ENCODE results near the gene SYPL1.
"Not testable (repeated sequence)": the region's sequence is repeated elsewhere in the genome, so short reads cannot be mapped to it uniquely, and the experiment has no call there.

Gene SYPL1

DNA sequence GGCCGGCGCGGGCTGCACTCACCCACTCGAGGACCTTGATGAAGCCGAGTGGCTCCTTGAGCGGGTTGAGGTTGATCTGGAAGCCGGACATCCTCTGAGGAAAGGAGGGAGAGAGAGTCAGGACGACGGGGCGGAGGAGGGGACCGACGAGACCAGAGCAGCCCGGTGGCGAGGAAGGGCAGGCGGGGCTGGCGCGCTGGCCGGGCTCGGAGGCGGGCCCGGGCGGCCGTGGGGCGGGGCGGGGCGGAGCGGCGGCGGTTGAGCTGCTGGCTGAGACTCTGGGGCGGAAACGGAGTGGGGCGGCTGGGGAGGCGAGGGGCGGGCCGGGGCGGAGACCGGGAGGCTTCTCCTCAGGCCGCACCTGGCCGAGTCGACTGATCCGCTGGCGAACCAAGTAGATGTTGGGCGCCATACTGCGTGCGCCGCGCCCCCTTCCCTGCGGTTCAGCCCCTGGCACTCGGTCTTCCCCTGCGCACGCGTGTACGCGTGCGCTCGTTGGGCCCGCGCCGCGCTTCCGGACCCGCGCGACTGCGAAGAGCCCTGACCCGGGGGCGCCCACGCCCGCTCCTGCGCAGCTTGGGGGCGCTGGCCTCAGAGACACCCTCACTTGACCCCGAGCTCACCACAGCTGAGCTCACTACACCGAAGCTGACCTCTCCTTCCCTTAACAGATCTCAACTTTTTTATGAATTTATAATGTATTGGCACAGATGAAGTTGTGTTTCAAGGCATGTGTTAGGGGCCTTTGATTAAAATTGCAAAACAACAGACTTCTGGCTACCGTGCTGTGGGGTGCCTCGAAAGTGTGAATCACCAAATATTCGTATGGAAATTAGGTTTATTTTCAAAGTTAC lies at the start of gene SYPL1:
SYPL1 (minus strand) TSS at position 195 of the 854 bp plus-strand sequence; CDS start at position 91, 104 bp downstream.
- DNase-seq: peak; percentile 88

DNA sequence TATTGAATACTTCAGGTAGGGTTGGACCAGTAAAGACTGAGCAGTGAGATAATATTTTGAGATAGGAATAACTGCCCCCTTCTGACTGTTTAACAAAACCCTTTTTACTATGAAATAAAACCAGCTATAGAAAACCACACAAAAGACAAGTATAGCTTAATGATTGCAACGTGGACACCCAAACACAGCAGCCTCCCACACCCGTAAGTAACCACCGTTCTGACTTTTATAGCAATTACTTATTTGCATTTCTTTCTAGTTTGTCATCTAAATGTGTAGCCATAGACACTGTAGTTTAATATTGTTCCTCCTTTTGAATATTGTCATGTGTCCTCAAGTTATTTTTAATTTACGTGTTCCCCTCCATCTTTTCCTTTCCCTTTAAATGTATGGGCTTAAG lies 42.9 kb upstream of the SYPL1 start:
- DNase-seq: no peak

DNA sequence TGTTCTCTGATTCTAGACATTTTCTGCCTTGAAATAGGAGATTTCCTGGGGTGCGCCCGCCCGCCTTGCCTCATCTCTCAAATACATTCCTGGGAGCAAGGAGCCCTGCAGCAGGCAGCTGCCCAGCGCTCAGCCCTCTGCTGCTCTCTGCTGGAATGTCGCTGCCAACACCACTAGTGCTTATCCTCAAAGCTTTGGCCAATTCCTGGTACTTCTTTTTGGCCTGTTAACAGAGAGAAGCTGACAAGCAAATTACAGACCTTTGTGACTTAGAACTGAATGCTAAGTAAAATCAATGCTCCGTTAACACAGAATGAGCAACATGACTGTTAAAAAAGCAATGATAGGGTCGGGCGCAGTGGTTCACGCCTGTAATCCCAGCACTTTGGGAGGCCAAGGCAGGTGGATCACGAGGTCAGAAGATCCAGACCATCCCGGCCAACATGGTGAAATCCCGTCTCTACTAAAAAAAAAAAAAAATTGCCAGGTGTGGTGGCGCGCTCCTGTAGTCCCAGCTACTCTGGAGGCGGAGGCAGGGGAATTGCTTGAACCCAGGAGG lies 41.9 kb upstream of the SYPL1 start:
- peak; percentile 52 for DNase-seq

DNA sequence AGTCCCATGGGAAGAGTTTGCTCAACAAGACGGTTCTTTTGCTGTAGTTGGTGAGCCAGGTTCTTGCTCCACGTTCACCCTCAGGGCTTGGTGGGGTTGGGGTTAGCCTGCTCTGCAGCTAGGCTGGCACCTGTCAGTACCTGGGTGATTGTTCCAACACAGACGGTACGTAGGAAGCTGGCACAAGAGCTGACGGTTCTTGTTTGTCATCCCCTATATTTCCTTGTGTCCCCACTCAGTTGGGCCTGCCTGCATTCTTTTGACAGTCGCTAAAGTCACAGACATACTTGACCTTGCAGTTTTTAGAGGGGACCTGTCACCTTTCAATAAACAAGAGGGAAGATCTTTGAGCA lies 40.2 kb upstream of the SYPL1 start:
- DNase-seq: no peak

DNA sequence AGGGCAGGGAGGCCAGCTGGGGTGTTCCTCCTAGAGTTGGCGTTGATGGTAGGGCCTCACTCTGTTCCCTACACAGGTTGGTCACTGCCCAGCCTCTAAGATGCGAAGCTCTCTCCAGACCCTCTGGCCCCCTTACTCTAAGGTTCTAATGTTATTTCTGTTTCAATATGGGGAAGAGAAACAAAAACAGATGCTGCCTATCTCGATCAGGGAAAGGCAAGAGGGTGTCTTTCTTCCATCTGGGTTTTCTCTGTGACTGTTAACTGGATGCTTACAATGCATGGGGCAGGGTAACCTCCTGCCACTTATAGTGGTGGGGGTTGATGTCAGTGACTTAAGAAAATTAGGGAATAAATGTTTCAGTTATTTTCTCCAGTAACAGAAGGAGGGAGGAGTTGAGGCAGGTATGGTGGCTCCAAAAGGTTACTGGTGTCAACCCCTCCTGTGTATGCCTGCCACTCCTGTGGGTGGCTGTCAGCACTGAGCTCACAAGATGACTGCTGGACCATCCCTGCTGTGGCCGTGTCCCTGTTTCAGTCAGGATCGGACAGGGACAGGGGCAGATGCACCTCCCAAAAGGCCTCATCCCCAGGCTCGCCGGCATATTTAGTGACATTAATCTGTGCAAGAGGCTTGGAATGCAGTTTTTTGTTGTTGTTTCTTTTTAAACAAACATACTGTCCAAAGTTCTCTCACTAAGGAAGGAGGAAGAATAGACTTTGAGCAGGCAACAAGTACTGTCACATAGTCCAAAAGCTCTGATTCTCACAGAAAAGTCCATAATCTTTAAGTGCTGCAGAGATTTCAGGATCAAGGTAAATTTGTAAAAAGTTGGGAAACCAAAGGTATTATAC lies 39.6 kb upstream of the SYPL1 start:
- no peak for DNase-seq

DNA sequence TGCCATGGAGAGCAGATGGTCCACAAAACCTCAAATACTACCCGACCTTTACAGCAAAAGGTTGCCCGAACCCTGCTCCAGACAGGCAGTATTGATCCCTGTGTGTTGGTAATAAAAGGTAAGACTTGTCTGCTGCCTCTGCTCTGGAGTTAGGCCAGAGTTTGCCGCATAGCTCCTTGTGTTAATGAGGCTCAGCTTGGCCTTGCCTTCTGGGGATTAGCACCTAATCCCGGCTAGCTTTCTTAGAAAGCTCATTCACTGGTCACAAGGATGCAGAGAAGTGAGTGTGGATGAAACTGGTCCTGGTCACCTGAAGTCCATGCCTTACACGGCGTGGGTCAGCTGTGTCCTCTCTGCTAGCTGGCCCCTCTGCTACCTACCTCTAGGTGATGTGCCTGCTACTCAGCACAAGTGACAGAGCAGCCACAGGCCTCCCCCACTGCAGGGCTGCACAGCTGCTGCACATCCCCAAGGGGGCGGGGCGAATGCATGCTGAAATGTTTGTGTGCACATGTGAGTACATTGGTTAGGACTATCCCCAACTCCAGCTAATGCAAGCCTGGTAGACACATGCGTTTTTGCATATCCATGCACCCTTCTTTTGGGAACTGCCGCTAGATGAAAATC lies 31.7 kb upstream of the SYPL1 start:
- DNase-seq: no peak

DNA sequence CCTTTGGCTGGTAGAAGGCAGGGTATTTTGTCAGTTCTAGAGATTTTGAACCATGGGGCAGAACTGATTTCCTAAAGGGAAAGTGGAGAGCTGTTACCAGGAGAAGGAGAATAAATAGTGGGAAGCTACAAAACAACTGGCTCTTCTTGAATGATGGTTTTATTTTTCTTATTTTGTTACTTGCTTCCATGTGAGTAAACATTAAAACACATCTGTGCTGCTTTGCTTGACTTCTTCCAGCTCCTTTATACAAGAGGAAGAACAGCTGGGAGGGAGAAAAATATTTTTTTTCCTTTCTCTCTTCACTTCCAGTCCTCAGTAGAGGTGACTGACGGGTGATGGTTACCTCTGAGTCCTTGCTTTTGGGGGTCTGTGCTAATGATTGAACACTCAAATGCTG lies 30.0 kb upstream of the SYPL1 start:
- DNase-seq: no peak

DNA sequence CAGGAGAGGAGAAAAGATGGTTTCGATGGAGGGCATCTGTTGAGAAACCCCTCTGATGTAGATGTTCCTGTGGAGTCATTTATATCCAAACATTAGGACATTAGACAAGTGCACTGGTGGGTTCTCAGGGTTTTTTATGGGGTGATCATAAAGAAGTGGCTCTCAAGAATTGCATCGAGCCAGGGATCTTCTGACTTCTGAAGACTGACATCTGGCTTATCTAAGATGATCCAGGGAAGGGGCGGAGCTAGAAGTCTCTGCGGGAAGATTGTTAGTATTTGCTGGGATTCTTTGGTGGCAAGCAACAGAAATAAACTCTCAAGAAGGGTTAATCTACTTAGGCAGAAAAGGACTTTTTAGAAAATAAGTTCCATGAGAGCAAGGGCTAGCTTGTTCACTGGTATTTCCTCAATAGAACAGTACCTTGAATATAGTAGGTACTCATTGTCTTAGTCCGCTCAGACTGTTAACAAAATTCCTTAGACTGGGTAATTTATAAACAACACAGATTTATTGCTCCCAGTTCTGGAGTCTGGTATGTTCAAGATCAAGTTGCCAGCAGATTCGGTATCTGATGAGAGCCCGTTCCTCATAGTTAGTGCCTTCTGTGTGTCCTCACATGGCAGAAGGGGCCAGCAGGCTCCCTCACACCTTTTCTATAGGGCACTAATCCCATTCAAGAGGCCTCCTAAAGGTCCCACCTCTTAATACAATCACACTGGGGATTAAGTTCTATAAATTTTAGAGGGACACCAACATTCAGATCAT lies 28.5 kb upstream of the SYPL1 start:
- DNase-seq: no peak

DNA sequence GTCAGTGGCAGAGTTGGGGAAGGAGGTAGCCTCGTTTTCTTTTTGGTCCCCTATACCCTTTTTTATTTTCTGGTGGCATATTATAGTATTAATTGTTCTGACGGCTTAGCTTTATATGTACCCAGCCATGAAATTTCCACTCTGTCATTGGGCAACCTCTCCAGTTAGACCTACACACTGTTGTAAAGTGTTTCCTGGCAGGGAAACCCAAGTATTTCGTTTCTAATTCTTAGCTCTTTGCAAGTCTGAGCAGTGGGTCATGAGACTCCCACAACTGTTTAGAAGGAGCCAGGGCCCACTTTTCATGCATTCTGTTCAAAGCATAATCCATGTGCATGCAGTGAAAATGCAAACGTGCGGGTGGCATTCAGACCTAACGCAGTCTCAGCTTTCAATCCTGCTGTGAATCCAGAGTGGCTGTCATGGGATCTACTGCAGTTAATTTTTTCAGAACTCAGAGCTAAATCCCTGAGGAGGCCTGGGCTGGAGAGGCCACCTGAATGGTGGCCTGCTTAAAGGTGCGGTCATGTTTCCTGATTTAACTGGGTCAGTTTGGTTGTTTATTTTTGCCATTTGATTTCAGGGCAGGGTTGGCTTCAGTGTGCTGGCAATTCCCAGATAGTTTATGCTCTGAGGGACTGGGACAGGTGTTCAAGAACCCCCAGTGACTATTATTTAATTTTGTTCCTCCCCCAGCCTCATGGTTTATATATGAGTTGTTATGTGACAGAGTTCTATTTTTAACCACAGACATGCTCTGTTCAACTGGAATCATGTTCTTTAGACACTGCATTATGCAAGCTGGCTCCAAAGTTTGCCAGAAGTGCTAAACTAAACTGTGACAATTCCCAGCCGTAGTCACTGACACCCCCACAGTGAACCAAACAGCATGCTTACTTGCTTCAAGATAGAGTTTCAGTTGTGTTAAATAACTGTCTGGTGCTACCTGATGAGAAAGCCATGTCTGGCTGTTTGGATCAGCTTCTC lies 27.4 kb upstream of the SYPL1 start:
- DNase-seq: no peak

DNA sequence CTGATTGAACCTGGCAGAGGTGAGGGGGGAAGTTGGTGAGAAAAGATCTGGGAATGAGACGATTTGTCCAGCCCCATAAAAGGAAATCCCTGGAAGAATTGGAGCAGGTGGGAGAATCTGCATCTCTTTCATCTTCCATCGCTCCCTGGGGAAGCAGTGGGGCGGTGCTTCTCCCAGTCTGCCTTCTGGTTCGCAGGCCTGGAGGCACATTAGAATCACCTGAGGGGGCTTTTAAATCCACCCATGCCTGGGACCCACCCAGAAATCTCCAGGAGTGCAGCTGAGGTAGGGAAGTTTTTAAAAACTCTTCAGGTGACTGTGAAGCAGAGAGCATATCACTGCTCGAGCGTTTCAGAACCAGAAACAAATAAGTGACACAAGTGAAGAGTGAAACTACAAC lies 26.7 kb upstream of the SYPL1 start:
- no peak for DNase-seq

DNA sequence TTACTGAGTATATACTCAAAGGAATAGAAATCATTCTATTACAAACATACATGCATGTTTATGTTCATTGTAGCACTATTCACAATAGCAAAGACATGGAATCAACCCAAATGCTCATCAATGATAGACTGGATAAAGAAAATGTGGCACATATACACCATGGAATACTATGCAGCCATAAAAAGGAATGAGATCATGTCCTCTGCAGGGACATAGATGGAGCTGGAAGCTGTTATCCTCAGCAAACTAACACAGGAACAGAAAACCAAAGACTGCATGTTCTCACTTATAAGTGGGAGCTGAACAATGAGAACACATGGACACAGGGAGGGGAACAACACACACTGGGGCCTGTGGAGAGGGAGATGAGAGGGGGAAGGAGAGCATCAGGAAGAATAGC lies 26.1 kb upstream of the SYPL1 start:
- not testable (repeated sequence) for DNase-seq

DNA sequence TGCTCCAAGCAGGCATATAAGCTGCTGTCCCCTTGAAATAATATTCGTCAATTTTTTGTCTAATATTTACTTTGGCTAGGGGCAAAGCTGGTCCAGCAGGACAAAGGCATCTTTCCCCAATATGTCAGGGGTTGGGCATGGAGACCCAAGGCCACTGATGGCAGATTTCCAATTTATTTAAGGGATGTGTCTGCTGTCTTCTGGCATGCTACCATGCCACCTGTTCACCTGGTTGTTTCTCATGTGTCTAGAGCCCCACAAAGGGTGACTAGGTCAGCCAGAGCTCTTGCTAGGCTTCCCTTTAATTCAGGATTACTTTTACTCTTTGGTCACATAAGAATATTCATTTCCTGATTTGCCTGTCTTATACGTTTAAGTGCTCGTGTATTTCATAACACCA lies 22.1 kb upstream of the SYPL1 start:
- no peak for DNase-seq

DNA sequence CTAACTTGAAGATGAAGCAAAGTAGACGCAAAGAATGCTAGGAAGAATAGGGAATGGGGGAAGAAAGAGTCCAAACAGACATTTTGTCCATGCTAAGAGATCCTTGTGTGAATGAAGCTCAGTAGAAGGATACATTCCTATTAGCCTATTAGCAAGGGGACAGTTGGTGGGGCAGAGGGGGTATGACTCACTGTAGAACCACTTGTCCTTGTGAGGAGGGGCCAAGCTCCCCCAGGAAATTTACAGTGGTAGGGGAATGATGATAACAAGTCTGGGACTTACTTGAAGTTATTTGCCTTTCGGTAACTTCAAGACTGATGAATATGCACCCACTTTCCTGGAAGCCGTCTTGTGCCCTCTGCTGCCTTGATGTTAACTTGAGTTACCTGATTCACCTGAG lies 17.2 kb upstream of the SYPL1 start:
- no peak for DNase-seq

DNA sequence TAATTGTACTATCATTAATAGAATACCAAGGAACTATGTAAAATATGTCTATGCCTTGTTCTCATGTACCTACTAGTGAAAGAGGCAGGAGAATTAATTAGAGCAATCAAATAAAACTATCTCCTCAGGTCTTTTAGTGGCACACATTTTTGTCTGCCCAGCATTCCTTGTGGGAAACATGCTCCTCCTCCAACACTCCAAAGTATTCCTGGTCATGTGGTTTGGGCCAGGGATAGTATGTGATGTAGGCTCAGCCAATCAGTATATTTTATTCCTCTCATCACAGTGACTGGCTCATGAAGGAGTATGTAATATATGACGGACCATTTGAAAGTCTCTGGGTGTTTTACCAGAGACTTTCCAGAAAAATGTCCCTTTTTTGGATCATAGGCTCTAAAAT lies 16.7 kb upstream of the SYPL1 start:
- no peak for DNase-seq

DNA sequence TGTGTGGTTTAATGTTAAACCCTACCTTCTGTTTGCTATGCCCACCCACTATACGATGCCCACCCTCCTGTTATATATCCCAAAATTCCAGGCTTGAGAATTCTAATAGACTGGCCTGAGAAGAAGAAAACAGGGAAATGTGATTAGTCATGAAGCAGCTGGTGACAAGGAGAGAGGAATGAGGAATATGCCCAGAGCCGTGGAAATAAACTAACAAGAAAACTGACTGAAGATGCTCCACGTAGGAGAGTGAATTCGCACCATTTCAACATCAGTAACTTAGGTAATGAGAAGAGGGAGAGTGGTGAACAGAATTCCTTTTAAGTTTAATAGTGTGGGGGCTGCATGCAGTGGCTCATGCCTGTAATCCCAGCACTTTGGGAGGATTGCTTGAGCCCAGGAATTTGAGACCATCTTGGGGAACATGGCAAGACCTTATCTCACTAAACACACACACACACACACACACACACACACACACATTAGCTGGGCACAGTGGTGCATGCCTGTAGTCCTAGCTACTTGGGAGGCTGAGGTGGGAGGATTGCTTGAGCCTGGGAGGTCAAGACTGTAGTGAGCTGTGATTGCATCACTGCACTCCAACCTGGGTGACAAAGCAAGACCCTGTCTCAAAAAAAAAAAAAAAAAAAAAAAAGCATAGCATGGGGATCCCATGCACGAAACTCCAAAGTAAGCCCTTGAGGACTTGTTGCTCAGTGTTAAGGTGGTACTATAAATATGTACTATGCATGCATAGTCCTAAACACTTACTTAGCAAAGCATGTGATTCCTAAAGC lies 16.1 kb upstream of the SYPL1 start:
- DNase-seq: no peak

DNA sequence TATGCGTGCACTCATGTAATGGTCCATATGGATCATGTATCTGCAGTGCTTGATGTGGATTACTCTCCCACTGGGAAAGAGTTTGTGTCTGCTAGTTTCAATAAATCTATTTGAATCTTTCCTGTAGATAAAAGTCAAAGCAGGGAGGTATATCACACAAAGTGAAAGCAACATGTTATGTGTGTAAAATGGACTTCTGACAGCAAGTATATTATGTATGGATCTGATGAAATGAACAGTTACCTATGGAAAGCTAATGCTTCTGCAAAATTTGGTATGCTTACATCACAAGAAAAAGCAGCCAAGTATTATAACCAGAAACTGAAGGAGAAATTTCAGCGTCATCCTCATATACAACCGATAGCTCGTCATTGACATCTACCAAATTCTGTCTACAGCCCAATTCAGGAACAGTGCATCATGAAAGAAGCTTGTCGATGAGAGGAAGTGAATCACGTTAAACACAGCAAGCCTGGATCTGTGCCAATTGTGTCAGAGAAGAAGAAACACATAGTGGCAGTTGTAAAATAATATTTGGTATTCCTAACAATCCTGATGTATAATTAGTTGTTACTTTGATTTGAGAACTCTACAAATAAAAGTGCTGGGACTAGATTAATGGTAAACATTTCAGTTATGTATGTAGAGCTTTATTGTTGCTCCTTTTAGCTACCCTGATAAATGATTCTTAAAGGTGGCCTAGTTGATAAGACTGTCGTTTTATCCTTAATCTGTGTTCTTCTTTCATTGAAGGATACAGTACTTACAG lies 14.2 kb upstream of the SYPL1 start:
- DNase-seq: peak; percentile 51

DNA sequence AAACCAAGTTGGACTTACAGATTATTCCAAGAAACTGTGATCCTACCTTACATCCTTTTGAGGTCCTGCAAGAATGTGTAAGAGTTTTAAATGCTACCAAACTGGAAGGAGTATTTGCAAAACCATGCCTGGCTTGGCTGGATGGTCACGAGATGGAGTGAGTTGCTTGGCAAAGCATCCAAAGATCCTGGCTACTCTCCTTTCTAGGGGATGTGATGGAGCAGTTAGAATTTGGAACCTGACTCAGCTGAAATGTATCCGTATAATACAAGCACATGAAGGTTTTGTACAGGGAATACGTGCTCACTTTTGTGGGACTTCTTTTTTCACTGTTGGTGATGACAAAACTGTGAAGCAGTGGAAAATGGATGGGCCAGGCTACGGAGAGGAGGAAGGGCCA lies 13.3 kb upstream of the SYPL1 start:
- DNase-seq: no peak

DNA sequence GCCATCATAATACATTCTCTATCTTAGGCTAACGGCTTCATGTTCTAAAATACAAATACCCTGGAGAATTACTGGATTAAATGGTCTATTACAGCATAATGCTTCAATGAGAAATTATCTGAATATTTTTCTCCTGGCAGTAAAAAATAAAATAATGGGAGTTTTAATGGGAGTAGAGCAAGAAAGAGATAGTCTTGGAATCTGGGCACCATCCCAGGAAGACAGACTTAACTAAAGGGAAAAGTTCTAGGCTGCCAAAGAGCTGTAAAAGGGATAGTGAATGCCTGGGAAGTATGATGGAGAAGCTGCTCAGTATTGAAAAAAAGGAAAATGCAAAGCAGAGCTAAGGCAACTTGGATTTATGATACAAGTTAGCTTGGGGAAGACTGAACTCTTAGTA lies 12.1 kb upstream of the SYPL1 start:
- peak; percentile 51 for DNase-seq

DNA sequence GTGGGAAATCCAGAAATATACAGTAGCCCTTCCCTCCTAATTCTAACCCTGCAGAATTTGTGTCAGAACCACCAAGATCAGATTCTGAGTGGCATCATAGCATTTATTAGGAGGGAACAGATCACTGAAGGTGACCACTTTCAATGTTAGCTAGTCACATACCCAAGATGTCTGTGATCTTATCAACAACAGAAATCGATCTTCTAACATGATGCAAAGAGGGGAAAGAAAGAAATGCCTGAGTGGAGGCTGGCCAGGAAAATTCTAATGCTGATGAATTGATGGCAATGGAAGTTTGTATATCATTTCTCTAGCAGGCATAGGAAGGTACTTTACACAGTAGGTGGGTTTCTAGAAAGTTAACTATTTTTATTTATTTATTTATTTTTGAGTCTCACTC lies 10.6 kb upstream of the SYPL1 start:
- DNase-seq: no peak

Data from NCI-H226 (cell line).